AG04450 (cell line): ENCODE results near the gene CFAP77. TPM values are rescaled to one million over a fixed set of nuclear protein-coding genes. Genes with fewer than 3 reads are reported as not detected.
"Not testable (repeated sequence)": the region's sequence is repeated elsewhere in the genome, so short reads cannot be mapped to it uniquely, and the experiment has no call there.

Experiments
- CTCF ChIA-PET: fragments of 300-600, 350-600 bp; formaldehyde crosslinking; extraction: SDS; loops from one replicate; lab custom pipeline; 2022; ENCODE audit warnings: antibody characterized with exemption, inconsistent platforms; lab: Charles Lee
- POLR2A ChIA-PET: fragments of 350-600 bp; formaldehyde crosslinking; extraction: SDS; loops from one replicate; lab custom pipeline; 2021; ENCODE audit warnings: antibody characterized with exemption, inconsistent platforms; lab: Yijun Ruan, JAX
- DNase-seq: peaks from one replicate; pipeline ENCODE4 v3.0.0-alpha.2; 2011; ENCODE audit warnings: low read depth, low spot score
- H3K27ac ChIP-seq: one replicate; pipeline ENCODE4 v1.5.1; 2012; ENCODE audit warnings: low read depth, low read length, control low read depth
- H3K27me3 ChIP-seq: one replicate; pipeline ENCODE4 v1.6.0; 2012; ENCODE audit warnings: low read length; ENCODE audit not compliant: control insufficient read depth, insufficient read depth
- H3K4me3 ChIP-seq: 2 replicates; pipeline ENCODE4 v1.5.1; 2011; ENCODE audit warnings: mild to moderate bottlenecking, low read depth, low read length, control low read depth
- H3K9me3 ChIP-seq: 2 replicates; pipeline ENCODE4 v1.5.1; 2012; ENCODE audit warnings: low read length; ENCODE audit not compliant: control insufficient read depth, insufficient read depth
- polyA plus RNA-seq: library from polyadenylated mRNA; depleted of rRNA; stranded (reverse); fragments of >200 nt; gene quantifications from 2 replicates; pipeline ENCODE4 v1.2.3, GENCODE V29; 2011
- TF ChIP-seq, protein P1 (sequence below): IDR thresholded peaks from 2 replicates; pipeline ENCODE4 v1.5.1; 2011; ENCODE audit warnings: low read depth, low read length, control low read depth, inconsistent platforms

CFAP77 gene
- polyA plus RNA-seq, 1 experiment = not detected

DNA sequence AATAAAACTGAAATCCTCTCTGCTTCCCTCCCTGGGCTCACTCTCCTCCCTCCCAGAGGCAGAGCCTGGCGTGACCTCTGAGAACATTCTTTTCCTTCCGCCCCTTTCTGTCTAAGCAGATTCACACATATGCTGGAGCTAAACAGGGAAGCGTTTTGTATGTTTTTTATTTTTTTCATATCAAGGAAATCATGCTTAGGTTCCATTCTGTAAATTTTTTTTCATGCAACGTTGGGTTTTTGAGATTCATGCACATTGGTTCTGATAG, 152.2 kb downstream of the CFAP77 start:
- Histone ChIP-seq H3K4me3 (no peak overlapping the region), H3K27me3 (peaks cover 44% of the 10 kb centered on the region), H3K9me3 (no peaks in the 10 kb centered on the region; the same call in 1 of the 2 replicates), H3K27ac (no peak overlapping the region)
- ChIA-PET POLR2A (no interaction called here), CTCF (no interaction called here)
- no peak for DNase-seq
- TF ChIP-seq, protein P1, sequence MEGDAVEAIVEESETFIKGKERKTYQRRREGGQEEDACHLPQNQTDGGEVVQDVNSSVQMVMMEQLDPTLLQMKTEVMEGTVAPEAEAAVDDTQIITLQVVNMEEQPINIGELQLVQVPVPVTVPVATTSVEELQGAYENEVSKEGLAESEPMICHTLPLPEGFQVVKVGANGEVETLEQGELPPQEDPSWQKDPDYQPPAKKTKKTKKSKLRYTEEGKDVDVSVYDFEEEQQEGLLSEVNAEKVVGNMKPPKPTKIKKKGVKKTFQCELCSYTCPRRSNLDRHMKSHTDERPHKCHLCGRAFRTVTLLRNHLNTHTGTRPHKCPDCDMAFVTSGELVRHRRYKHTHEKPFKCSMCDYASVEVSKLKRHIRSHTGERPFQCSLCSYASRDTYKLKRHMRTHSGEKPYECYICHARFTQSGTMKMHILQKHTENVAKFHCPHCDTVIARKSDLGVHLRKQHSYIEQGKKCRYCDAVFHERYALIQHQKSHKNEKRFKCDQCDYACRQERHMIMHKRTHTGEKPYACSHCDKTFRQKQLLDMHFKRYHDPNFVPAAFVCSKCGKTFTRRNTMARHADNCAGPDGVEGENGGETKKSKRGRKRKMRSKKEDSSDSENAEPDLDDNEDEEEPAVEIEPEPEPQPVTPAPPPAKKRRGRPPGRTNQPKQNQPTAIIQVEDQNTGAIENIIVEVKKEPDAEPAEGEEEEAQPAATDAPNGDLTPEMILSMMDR = no peak

DNA sequence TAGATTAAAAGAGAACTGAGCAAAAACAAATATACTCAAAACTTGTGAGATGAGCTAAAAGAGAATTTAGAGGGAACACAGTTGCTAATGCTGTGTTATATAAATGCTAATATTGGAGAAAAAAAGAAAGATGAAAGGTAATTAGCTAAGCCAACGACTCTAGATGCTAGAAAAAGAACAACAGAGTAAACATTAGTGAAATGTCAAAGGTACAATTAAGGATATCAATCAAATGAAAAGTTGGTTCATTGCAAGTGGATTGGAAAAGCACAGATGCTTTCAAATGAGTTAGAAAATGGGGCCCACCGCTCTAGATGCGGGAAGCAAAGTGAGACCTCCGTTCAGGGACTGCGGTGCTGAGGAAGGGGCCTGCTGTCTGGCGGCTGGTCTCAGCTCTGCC, 154.5 kb downstream of the CFAP77 start:
- ChIA-PET POLR2A (no interaction called here), CTCF (no interaction called here)
- Histone ChIP-seq H3K9me3 (no peaks in the 10 kb centered on the region; the same call in 1 of the 2 replicates), H3K4me3 (no peak overlapping the region), H3K27ac (no peak overlapping the region), H3K27me3 (peaks cover 44% of the 10 kb centered on the region)
- no peak for DNase-seq
- TF ChIP-seq, protein P1 = no peak

DNA sequence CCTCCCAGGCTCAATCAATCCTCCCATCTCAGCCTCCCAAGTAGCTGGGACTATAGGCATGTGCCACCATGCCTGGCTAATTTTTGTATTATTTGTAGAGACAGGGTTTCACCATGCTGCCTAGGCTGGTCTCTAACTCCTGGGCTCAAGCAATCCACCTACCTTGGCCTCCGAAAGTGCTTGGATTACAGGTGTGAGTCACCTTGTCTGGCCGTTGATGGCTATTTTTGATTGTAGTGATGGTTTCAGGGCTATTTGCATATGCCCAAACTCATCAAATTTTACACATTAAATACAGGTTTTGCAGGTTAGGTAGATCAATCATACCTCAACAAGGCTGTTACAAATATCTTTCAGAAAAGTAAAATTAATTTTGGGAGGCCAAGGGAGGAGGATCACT, 158.8 kb downstream of the CFAP77 start:
- POLR2A ChIA-PET = not testable (repeated sequence)

DNA sequence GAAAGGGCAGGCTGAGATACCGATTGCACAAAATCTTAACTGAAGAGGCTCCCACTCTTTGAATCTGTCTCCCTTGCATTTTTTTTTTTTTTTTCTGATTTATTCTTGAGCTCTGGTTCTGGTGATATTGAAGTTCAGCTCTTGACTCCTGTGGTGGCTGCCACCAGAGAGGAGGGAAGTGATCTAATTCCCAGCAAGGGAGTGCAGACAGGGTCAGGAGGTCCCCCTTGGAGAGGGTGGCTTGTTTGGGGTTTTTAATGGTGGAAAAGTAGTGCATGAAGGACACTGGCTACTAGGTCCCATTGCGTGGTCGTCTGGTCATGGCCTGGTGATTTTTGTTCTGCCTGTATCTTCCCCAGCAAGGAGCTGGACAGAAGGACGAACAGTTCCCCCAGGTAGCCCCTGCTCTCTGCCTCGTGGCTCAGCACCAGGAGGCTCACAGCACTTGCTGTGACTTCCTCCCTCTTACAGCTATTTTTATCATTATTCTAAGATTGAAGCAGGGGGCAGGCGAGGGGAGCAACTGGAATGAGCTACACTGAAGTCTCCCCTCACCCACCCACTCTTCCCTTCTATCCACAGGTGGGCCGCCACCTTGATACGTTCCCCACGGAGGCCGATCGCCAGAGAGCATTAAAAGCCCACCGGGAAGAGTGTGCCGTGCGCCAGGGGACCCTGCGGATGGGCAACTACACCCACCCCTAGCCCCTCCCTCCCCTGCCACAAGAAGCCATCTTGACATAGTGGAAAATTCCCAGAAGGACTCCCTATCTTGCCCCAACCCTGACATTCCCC, 162.0 kb downstream of the CFAP77 start:
- DNase-seq = no peak
- TF ChIP-seq, protein P1 = no peak
- no peaks in the 10 kb centered on the region; the same call in 1 of the 2 replicates for H3K9me3 ChIP-seq
- ChIA-PET CTCF (interaction anchor here (7.7 kb wide), 1 partner anchor 64 kb away, joined by 56 read pairs; no protein-coding TSS in a partner anchor), POLR2A (interaction anchor here (0.7 kb wide), 1 partner anchor 76 kb away, joined by 3 read pairs; no protein-coding TSS in a partner anchor)
- H3K27me3 ChIP-seq = peaks cover 26% of the 10 kb centered on the region
- H3K27ac ChIP-seq = no peak overlapping the region
- no peak overlapping the region for H3K4me3 ChIP-seq

More for the DNA sequence above, 158.8 kb downstream of the CFAP77 start:
- CTCF ChIA-PET = interaction anchor here (0.8 to 1.3 kb wide), 2 partner anchors 62 to 83 kb away, joined by 3 to 4 read pairs; no protein-coding TSS in a partner anchor
- not testable (repeated sequence) for DNase-seq, H3K9me3 ChIP-seq, H3K4me3 ChIP-seq, H3K27ac ChIP-seq
- H3K27me3 ChIP-seq = peaks cover 32% of the 10 kb centered on the region

DNA sequence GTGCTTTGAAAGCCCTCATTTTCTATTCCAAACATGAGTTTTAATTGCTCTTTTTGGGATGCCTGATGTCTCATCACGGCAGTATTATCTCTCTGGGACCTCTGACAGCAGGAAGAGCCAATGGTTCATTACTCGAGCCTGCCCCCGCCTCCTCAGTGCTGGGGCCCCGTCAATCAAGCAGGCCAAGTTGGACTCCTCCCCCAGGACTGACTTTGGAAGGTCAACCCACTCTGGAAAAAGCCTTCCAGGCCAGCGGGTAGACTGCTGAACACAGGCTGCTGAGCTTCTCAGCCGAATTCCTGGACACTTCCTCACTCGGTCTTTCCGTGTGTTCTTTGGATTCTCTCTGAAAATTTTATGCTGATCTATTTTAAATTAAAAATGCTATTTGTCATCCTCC, 162.9 kb downstream of the CFAP77 start:
- no peak for DNase-seq
- Histone ChIP-seq H3K27ac (no peak overlapping the region), H3K9me3 (no peaks in the 10 kb centered on the region), H3K4me3 (no peak overlapping the region), H3K27me3 (peaks cover 29% of the 10 kb centered on the region)
- ChIA-PET POLR2A (interaction anchor here (0.6 kb wide), 1 partner anchor 1129 kb away, joined by 3 read pairs; no protein-coding TSS in a partner anchor), CTCF (interaction anchor here (7.7 kb wide), 1 partner anchor 65 kb away, joined by 56 read pairs; no protein-coding TSS in a partner anchor)
- TF ChIP-seq, protein P1 = no peak
